Hematopoietic multipotent progenitor cell treated with erythropoietin and hydrocortisone succinate and interleukin-3 and kit ligand, for 4 days (in vitro differentiated cells): ENCODE measurements around the gene HNRNPH3.

Source experiments
- DNase-seq: peaks from one replicate; pipeline ENCODE4 v3.0.0-alpha.2; 2015

HNRNPH3 gene

DNA sequence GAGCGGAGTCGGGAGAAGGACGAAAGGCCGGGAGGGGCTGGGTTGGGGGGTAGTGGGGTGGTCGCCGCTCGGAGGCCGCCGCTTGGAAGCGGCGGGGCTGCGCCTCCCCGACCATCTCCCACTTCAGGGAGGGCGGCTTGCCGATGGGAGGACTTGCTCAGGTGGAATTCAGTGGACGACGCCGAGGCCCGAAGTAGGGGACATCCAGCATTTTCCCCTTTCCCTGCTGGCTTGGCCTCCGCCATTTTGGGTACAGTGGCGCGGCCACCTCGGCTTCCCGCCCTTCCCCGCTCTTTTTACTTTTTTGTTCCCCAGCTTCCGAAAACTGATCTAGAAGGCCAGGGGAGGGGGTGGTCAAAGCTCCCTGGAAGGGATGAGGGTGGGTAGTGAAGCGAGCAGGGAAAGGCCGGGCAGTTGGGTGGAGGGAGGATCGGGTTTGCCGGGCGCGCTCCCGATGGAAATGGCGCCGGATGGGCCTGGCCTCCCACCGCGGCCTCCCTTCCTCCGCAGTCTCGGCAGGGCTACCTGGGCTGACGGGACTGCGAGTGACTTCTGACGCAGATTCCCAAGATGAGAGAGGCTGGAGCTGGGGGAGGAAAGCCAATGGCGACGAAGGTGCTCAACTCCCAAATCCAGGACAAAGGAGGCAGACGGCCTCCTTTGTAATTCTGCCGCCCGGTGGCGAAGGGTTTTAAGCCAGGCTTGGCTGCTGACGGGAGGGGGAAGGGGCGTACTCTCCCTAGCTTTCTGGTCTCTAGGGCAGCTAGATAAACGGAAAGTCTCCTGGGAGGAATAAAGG is 594 bp downstream of the HNRNPH3 start, which contains the start of gene PBLD:
TSS of gene PBLD (minus strand) at position 670 of the 799 bp plus-strand sequence. CDS start 26,084 bp downstream, outside the sequence.
- DNase-seq = peak; percentile 92

DNA sequence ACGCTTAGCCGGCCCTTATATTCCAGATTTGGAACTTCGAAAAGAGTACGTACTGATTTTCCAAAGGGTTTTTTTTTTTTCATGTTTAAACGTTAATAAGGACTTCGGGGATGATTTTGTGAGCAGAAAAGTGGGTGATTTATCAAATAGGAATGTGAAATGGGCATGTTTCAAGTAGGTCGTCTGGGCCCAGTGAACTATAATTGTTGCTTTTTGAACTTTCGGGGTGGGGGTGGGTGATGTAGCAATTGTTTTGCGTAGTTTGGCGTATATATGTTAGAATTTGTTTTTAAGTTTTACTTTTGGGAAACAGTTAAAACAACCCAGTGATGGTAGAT is 1.2 kb downstream of the HNRNPH3 start:
- DNase-seq = no peak

DNA sequence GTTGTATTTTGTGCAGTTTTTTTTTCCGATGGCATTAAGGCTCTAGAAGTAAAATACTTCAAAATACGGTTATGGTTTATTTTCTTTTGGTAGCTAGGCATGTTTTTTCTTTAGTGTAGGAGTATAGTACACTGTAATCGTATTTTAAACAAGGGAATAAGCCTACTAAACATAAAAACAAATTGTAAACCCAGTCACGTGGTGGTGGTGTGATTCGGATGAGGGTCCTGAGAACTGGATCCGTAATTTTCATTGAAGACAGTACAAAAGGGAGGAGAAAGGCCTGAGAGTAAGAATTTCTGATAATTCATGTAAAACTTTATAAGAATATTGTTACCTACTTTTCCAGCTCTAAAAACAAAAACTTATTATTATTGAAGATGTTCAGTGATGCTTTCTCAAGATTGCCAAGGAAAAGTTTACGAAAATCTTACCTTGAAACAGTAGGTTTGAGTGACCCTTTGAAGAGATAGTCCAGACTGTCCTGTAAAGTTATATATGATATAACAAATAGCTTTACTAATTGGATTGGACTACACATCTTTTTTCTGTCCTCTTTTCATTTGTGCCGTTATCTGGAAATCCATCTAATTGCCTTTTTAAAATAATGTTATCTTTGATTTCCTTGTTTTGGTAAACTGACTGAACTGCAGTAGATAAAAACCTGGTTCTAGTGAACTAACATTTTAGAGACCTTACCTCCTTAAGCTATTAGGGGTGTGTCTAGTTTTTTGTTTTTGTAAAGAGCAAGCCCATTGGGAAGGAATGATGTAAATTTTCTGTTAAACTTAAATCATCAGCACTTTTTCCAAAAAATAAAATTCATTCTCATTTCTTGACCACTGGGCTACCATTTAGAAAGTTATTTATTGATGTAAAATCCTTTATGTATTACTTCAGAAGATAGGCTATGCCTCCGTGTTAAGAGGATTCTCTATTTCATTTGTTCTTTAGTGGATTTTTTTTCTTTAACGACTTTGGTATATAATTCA is 1.9 kb downstream of the HNRNPH3 start:
- peak; percentile 47 for DNase-seq

DNA sequence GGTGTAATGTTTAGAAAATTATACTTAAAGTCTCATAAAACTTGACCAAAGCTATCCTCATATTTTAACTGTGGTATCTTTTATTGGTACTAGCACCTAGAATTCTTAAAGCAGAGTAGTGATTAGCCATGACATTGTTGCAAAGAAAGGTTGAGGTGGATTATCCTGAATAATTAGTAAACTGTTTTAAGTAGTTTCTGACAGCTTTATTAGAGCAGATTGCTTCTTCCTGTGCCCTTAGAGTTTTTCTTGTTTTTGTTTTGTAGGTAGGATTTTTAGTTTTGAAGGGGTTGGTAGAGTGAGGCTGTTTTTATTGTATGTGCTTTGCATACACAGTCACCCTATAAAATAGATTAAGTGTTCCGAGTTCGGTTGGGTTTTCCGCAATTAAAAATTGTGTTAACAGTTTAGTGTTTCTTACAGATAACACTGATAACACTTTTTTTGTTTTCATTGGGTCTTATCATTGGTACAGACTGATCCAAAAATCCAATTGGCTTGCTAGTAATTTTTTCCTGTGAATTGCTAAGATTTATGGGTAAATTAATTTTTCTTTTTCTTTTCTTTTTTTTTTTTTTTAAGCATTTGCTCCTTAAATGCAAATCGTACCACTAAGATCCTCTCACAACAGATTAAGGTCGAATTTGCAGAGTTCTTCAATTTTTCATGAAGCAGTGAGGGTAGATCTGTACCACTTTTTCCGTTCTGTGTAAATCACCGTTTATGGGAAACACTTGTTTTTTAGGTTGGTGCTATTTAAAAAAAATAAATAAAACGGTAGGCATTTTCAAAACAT is 3.0 kb downstream of the HNRNPH3 start:
- DNase-seq = peak; percentile 34

DNA sequence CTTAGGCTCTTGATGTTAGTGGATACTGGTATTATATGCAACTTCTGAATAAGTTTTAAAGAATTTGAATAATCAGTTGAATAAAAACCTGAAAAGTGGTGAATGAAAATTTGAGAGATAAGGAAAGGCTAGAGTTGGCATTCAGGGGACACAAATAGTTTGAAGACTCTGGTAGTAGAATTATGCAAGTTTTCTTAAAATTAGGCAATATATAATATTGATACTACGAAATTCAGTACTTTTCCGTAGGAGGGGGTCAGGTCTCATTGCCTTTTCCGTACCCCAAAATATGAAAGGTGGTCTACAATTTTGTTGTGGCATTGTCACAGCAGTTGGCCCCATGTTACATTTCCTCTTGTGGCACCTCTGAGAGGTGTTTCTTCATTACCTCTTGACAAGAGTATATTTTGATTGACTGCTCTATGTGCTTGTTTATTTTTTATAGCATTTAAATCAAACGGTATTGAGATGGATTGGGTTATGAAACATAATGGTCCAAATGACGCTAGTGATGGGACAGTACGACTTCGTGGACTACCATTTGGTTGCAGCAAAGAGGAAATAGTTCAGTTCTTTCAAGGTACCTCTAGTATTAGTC is 5.0 kb downstream of the HNRNPH3 start:
- no peak for DNase-seq

DNA sequence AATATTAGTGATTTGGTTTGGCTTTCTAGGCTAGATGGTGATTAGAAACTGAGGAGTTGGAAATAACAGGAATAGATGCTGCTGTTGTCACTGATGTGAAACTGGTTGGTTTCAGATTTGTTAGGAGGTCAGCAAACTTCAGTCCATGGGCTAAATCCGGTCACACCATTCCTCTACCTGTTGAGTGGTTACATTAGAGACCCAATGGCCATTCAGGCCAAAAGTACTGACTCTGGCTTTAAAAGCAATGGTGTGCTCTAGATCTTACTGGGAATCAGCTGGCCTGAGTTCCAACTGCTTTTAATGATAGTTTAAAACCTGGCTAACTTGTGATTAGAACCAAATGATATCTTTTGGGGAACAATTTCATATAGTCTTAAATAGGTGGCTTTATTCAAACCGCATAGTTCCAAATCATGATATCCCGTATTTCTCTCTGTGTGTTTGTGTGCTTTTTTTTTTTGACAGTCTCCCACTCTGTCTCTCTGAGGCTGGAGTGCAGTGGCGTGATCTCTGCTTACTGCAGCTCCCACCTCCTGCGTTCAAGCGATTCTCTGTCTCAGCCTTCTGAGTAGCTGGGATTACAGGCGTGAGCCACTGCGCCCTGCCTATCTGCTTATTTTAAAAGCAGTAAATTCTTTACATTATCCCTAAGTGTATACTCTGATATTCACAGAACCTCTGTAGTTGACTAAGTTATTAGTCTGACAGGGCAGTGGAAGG is 8.7 kb downstream of the HNRNPH3 start:
- no peak for DNase-seq

DNA sequence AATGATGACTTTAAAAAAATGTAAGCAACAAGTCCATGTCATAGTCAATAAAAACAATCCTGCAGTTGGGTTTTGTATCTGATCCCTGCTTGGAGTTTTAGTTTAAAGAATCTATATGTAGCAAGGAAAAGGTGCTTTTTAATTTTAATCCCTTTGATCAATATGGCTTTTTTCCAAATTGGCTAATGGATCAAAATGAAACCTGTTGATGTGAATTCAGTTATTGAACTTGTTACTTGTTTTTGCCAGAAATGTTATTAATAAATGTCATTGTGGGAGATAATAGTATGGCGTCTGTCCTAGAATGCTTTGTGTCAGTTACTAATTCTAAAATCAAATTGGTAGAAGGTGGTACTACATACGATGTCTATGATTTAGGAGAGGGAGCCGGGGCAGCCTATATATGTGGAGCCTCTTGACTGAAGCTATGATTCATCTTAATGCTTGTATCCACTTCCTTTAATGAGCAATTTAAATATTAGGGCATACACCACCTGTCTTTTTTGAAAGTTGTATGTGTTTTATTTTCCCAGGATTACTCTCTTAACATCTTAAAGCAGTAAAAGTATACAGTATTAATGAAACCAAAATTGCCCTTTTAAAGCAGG is 11.1 kb downstream of the HNRNPH3 start:
- peak; percentile 22 for DNase-seq

DNA sequence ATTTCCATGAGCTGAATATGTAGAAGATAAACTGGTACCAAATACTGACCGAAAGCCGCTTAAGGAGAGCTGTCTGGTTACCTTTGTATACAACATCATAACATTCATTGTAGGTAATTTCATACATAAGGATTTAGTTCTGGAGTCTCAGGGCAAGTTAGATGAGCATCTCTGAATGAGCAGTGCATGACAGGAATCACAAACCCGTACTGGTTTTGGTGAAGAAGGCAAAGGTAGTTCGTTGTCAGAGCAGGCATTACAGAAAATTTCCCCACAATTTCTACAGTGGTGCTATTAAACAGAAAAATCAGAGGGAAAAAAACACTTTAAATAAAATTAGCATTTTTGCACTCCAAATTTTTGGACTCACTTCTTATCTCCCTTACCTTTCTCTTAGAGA is 13.8 kb downstream of the HNRNPH3 start:
- no peak for DNase-seq

DNA sequence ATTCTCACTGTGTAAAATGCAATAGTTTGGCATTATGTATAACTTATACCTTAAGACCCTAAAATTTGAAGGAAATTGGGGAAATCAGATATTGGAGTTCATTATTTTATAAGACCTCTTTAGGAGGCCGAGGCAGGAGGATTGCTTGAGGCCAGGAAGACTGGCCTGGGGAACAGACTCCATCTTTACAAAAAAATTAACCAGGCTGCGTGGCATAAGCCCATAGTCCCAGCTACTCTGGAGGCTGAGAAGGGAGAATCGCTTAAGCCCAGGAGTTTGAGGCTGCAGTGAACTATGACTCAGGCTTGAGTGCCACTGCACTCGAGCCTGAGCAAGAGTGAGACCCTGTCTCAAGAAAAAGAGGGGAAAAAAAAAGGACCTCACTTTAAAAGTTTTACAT is 14.9 kb downstream of the HNRNPH3 start:
- no peak for DNase-seq

DNA sequence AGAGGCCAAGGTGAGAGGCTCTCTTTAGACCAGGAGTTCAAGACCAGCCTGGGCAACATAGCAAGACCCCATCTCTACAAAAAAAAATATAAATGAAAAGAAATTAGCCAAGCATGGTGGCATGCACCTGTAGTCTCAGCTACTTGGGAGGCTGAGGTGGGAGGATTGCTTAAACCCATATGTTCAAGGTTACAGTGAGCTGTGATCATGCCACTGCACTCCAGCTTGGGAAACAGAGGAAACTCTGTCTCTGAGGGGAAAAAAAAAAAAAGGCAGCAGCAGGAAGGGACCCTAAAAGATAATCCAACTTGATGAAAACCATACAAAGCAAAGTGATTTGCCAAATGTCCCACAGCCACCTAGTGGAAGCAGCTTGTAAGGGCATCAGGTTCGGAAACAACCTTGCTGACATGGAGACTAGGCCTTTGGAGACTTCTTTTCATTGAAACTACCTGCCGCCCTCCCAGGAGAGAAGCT is 16.4 kb downstream of the HNRNPH3 start:
- peak; percentile 81 for DNase-seq

DNA sequence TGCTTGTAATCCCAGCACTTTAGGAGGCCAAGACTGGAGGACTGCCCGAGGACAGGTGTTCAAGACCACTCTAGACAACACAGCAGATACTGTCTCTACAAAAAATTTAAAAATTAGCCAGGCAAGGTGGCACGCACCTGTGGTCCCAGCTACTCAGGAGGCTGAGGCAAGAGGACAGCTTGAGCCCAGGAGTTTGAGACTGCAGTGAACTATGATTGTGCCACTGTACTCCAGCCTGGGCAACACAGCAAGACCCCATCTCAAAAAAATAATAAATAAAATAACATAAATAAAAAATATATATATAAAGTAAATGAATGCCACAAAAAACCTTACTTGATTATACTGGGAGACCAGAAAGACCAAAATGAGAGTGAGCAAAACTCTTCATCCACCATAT is 21.7 kb downstream of the HNRNPH3 start:
- no peak for DNase-seq

DNA sequence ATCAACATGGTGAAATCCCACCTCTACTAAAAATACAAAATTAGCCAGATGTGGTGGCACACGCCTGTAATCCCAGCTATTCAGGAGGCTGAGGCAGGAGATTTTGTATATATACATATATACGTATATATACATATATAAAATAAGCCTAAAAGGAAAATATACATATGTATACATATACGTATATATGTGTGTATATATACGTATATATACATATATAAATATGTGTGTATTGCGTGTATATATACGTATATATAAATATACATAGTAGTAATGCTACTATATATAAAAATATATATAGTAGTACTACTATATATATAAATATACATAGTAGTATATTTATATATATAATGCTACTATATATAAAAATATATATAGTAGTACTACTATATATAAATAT is 27.3 kb downstream of the HNRNPH3 start:
- DNase-seq = no peak

DNA sequence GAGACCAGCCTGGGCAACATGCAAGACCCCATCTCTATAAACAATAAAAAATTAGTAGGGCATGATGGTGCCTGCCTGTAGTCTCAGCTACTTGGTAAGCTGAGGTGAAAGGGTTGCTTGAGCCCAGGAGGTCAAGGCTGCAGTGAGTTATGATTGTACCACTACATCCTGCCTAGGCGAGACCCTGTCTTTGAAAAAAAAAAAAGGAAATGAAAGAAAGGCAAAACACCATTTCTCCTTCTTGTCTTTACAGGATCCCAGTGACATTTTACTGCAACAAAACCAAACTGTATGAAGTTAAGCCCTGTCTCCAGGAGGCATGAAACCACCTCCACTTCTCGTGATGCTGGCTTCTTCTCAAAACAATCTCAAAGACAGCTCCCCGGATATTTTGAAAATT is 30.7 kb downstream of the HNRNPH3 start:
- DNase-seq = no peak

DNA sequence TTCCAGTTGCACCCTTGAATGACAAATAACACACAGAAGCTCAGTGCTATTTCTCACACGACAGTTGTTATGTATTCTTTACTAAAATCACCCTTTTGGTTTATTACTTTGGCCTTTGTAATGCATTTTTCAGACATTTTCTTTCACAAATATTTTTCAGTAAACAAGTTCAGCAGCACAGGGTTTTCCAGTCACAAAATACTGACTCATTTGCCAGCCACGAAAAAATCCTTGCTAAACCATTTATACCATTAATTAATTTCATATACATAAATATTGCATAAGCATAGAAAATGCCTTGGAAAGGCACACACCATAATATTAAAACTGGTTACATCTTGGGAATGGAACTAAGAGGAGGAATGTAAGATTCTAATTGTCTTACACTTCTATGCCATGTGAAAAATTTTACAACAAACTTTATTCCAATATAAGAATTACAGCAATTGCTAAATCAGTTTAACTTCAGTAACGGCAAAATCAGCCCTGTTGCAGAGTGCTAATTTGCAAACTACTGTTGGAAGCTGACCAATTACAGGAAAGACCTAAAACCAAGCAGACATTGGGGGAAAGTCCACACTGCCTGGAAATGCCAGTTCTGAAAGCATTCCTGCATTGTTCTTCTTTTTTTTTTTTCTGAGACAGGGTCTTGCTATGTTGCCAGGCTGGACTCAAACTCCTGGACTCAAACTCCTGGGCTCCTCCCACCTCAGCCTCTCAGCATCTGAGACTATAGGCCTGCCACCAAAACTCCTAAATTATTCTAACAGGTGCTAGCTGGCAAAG is 32.4 kb downstream of the HNRNPH3 start:
- no peak for DNase-seq

DNA sequence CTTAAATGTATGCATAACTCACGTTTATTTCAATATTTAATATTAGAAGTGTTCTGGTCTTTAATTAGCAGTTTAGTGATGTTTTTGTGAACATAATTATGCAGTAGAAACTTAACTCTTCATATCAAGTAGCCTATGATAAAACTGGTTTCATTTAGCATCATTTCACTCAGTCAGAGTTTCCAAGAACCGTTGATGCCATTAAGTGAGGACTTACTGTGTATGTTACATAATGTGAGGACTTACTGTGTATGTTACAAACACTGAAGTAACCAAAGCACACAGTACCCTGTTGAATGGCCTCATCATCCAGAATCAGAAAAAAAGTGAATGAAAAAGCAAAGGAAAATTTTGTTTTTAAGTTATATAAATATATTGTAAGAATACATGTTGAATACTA is 33.7 kb downstream of the HNRNPH3 start:
- DNase-seq = no peak

DNA sequence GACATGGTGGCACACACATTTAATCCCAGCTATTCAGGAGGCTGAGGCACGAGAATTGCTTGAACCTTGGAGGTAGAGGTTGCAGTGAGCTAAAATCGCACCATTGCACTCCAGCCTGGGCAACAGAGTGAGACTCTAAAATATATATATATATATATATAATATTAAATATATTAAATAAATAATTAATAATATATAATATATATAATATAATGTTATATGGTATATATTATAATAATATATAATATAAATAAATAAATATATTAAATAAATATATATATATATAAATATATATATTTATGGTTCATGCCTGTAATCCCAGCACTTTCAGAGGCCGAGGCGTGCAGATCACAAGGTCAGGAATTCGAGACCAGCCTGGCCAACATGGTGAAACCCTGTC is 34.7 kb downstream of the HNRNPH3 start:
- no peak for DNase-seq

DNA sequence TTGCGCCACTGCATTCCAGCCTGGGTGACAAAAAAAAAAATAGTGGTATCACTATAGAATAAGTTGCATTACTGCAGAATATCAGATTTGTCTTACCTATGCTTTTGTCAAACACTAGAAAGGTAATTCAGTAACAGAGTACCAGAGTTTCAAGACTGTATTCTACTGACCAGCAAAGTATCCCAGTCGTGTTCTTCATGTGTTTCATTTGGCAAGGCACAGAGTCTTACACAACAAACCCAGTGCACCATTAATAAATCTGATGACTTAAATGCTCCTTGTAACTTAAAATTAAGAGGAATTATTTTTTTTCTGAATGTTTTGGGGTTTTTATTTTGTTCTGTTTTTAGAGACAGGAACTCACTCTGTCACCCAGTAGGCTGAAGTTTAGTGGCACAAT is 35.3 kb downstream of the HNRNPH3 start:
- no peak for DNase-seq

DNA sequence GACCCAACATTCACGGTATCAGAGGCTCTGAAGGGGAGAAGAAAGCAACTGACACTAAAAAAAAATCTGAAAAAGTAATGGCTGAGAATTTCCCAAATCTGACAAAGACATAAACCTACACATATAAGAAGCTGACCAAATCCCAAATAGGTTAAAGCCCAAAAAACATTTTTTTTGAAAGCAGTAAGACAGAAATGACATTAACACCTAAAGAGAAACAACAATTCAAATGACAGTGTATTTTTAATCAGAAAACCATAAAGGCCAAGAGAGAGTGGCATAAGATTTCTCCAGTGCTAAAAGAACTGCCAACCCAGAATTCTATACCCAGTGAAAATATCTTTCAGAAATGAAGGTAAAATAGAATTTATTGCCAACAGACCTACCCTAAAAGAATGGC is 39.7 kb downstream of the HNRNPH3 start:
- DNase-seq = no peak

DNA sequence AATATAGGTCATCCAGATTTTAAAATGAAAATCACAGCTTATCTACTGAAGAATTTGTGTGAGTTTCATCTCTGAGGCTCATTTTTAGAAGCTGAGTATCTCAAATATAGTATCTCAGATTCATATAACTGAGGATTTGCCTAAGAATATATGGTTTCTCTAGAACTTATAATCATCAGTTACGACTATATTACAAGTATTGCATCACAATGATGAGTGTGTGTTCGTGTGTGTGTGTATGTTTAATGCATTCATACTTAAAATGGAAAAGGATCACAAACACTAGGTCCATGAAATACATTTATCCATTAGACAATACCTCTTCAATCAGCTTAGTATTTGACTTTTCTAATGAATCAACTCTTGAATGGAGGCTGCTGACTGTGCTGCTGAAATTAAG is 53.9 kb downstream of the HNRNPH3 start:
- DNase-seq = no peak
